GM19025 (cell line): ENCODE results near the gene VAV2.

ENCODE experiments used
- ATAC-seq: cut with Tn5 transposase; IDR thresholded peaks from one replicate; pipeline ENCODE4 v1.9.1; 2021; ENCODE audit warnings: mild to moderate bottlenecking, low read depth, moderate library complexity; ENCODE audit not compliant: unreplicated experiment

VAV2 gene

DNA sequence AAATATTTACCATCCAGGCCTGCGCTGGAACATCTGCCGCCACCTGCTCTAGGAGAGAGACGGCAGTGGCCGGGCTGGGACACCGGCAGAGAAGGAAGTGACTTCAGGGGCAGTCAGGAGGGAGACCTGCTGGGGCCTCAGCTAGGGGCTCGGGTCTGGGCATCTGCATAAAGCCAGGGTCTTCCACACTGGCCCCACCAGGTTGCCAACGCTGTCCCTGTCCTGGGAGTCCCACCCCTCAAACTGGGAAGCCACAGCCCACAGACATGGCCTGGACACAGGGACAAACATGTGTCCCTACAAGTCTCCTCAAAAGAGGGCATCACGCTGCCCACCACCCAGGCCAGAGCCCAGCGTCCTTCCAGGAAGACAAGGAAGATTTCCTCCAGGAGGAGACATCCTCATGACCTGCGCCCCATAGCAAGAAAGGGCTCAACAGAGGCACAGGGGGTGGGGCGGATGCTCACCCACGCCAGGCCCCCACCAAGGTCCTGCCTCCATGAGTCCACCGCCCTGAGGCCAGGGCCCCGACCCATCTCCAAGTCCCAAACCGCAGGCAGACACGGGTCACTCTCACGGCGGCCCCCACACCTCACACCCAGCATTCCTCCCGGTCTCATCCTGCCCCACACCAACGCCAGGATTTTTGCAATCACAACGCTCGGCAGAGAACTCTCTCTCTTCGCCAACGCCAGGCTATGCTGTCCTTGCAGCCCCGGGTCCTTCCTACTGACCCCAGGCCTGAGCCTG is 9.0 kb downstream of the VAV2 start:
- ATAC-seq = no peak

DNA sequence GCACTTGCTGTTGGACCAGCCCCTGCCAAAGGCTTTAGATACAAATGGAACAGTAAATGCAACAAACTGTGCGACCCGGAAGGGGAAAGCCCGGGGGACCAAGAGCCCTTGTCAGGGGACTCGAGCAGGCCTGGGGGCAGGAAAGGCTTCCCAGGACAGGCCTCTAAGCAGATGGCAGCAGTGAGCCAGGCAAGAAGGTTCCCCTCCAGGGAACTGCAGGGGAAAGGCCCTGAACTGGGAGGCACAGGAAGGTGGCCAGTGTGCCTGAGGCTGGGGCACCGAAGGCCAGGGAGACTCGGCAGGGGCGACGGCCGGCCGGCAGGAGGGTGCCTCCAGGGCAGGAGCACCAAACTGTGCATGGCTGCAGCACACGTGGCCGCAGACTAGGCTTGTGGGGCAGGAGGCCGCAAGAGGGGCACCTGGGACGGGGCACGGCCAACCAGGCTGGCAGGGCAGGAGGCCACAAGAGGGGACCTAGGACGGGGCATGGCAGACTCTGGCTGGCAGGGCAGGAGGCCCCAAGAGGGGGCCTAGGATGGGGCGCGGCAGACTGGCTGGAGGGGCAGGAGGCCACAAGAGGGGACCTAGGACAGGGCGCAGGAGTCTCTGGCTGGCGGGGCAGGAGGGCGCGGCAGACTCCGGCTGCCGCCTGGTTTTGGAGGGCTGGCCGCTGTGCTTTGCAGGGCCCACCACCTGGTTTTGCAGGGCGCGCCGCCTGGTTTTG is 10.0 kb downstream of the VAV2 start:
- ATAC-seq = no peak

DNA sequence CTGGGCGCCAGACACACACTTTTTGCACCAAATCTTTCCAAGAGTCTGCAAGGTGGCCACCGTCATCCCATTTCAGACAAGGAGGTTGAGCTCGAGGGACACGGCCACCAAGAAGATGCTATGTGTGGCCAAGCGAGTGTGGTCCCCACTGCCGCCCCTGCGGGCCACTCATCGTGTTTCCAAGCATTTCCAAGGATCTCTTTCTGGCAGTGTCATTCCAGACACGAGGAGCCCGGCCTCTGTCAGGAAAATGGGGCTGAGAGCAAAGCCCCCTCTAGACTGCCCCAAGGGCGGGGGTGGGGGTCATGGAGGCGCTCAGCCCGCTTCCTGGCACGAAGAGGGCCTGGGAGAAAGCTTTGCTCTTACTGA is 10.6 kb downstream of the VAV2 start:
- ATAC-seq = no peak

- ATAC-seq = no peak
Observed at GRCh38 chr9:133980864-133981588, 11.1 kb downstream of the VAV2 start.

- no peak for ATAC-seq
Observed at GRCh38 chr9:133979921-133980863, 11.9 kb downstream of the VAV2 start.

GRCh38 chr9:133979273-133979920 is 12.7 kb downstream of the VAV2 start:
- ATAC-seq = peak; percentile 54

DNA sequence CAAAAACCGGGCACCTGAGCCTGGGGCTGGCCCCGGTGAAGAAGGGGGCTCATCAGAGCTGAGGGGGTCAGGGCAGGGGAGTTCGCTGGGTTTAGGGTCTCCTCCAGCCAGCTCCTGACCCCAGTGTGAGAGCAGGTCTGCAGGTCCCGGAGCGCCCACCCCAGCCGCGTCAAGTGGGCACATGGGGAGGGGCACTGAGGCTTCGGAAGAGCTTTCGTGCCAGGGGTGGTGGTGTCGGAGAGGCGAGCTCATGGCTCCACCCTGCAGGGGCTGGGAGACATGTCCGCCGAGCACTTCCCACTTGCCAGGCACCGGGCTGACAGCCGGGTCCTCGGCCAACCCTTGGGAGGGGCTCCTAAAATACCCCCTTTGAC is 13.2 kb downstream of the VAV2 start:
- no peak for ATAC-seq

DNA sequence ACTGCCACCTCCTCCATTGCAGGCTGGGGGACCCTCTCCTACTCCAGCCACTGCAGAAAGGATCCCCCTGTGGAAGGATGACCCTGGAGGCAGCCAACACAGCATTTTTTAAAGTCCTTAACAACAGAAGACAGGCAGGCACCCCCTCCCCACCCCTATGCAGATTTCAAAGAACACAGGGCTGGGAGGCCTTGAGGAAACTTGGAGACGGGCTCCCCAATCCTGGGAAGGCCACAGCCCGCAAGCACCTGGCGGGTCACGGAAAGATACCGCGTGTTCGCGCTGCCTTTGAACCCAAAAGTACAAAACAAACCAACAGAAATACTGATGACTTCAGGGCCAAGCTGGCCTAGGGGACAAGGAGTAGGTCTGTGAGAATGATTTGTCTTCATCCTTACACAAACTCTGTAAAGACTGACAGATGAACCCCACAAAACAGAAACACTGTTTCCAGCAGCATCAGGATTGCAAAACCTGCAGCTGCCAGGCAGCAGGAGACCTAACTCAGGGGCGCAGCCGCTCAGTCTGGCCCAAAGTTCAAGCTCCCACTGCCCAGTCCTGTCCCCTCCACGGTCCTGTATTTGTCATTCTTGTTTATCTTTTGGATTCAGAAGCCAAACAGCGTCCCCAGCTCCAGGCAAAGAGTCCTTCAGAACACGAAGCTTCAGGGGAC is 13.8 kb downstream of the VAV2 start:
- no peak for ATAC-seq

- no peak for ATAC-seq
Observed at GRCh38 chr9:133977421-133978201, 14.5 kb downstream of the VAV2 start.

- no peak for ATAC-seq
Observed at GRCh38 chr9:133976887-133977286, 15.2 kb downstream of the VAV2 start.

DNA sequence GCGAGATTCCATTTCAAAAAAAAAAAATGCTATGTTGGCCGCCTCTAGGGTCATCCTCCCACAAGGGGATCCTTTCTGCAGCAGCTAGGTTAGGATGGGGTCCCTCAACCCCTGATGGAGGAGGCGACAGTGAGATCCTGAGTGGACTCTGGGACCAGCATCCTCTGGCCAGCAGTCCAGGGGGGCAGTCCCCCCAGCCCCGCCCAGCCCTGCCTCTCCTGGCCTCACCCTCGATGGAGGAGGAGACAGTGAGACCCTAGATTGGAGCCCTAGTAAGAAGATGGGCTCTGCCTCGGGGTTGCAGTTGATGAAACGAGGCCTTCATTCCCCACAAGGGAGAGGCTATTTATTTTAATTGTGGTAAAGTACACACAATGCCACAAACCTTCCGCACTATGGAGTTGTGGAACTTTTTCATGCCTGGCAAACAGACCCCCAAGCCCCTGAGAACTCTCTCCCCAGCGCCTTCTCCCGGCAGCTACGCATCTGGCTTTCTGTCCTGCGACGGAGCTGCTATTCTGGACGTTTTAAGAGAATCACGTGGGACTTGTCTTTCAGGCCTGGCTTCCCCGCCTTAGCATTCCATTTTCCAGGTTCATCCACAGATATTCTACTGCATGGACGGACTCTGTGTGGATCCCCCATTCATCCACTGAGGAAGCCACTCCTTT is 15.8 kb downstream of the VAV2 start:
- no peak for ATAC-seq

GRCh38 chr9:133975511-133975910 is 16.6 kb downstream of the VAV2 start:
- no peak for ATAC-seq

GRCh38 chr9:133974631-133975341 is 17.3 kb downstream of the VAV2 start:
- ATAC-seq = no peak

GRCh38 chr9:133973791-133974630 is 18.1 kb downstream of the VAV2 start:
- no peak for ATAC-seq

GRCh38 chr9:133973111-133973790 is 18.9 kb downstream of the VAV2 start:
- no peak for ATAC-seq
